ENCODE results near the gene ADAM11. TPM values are rescaled to one million over a fixed set of nuclear protein-coding genes. Genes with fewer than 3 reads are reported as not detected.

The ADAM11 gene
- total RNA-seq, 2 donors from 2014 or later, result 1.9 to 3.5 TPM

DNA sequence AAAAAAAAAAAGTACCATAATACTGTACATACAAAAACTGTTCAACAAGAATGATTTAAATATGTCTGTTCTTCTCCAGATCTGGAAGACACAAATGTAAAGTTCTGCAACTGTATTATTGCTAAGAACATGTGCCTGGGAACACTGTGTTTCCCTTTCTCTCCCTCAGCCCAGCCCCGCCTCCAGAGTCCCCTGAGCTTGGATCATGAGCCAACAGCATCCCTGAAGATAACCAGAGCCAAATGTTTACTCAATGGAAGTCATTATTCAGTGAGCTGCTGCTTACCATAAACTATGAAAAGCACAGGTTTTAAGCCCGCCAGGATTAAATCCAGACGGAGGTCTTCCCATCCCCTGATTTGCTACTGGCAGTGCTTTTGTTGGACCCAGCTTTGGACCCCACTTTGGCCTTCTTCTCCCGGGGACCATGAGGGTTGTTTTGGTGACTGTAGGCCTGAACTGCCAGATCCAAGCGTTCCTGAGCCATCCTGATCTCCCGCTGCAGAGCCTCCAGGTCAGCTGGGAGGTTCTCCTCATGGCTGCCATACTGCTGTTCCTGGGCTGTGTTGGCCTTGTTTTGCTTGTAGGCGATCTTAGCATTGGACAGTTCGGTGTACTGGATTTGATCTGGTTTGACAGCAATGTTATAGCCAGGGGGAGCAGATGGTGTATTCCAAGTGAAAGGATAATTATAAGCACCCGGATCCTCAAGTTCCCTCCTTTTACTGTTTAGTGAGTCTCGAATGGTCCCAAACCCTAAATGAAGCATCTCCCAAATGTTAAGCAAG lies 45.7 kb downstream of the ADAM11 start:
- no peaks in the 10 kb centered on the region for H3K9me3 Mint-ChIP-seq
- no peaks in the 10 kb centered on the region for H3K9me3 ChIP-seq (ENCODE audit: control insufficient read depth, low read length)
- peaks cover 66% of the 10 kb centered on the region for H3K36me3 Mint-ChIP-seq (ENCODE audit: low read depth)
- no peak overlapping the region for H3K27ac Mint-ChIP-seq
- H3K4me1 ChIP-seq (ENCODE audit: control insufficient read depth, insufficient read depth, low read length), result no peaks in the 10 kb centered on the region
- WGBS, 2 experiments (ENCODE audit: insufficient coverage in 1 of 2, insufficient read length in 1 of 2), result 95 to 96% methylated on average over 7 to 10 of the region's 10 CpGs
- no peak overlapping the region for H3K9ac ChIP-seq (ENCODE audit: extremely low read depth, low read length, poor library complexity, severe bottlenecking)
- H3K36me3 ChIP-seq (ENCODE audit: control insufficient read depth, insufficient read depth, low read length), result peaks cover 71% of the 10 kb centered on the region
- no peak overlapping the region for H3K4me3 Mint-ChIP-seq
- TF ChIP-seq, protein P1, sequence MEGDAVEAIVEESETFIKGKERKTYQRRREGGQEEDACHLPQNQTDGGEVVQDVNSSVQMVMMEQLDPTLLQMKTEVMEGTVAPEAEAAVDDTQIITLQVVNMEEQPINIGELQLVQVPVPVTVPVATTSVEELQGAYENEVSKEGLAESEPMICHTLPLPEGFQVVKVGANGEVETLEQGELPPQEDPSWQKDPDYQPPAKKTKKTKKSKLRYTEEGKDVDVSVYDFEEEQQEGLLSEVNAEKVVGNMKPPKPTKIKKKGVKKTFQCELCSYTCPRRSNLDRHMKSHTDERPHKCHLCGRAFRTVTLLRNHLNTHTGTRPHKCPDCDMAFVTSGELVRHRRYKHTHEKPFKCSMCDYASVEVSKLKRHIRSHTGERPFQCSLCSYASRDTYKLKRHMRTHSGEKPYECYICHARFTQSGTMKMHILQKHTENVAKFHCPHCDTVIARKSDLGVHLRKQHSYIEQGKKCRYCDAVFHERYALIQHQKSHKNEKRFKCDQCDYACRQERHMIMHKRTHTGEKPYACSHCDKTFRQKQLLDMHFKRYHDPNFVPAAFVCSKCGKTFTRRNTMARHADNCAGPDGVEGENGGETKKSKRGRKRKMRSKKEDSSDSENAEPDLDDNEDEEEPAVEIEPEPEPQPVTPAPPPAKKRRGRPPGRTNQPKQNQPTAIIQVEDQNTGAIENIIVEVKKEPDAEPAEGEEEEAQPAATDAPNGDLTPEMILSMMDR (conservative IDR thresholded peaks at IDR 0.05), result no peak
- H3K27ac ChIP-seq (ENCODE audit: low read depth, low read length), result no peak overlapping the region
- no peaks in the 10 kb centered on the region for H3K27me3 ChIP-seq (ENCODE audit: control insufficient read depth, insufficient read depth, low read length, poor library complexity, severe bottlenecking)
- H3K4me3 ChIP-seq (ENCODE audit: low read length), result no peak overlapping the region
- no peak for DNase-seq
- peaks cover 2% of the 10 kb centered on the region for H3K4me1 Mint-ChIP-seq
- no peaks in the 10 kb centered on the region for H3K27me3 Mint-ChIP-seq (ENCODE audit: insufficient read depth)

DNA sequence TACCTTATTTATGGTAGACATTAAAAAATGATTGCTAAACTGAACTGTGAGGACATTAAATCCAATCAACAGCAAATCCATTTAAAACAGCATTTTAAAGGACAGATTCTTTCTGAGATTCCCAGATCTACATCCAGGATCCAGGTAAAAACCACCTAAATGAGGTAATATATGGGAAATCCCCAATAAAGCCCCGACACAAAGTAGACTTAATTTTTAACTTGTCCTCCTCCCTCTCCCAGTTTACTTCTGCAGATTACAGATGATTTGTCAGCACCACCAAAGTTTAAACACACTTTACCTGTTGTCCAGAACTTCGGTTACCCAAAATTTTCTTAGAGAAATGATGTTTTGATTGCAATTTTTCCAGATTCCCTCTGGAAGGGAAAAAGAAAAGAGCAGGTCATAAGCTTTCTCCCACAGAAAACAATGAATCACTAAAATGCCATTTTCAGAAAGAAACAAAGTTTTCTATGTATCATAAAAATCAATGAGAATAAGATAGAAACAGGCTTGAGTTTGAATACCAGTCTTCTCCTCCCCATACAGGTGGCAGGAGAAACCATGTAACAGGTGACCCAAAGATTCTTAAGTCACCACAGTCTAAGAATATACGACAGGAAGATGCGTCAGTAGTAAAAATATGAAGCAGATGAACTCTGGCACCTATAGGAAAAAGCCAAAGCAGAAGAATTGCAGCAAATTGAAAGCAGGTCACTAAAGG lies 48.5 kb downstream of the ADAM11 start:
- no peaks in the 10 kb centered on the region for H3K9me3 Mint-ChIP-seq
- WGBS, 2 experiments (ENCODE audit: insufficient coverage in 1 of 2, insufficient read length in 1 of 2), result 92 to 94% methylated on average over 3 to 4 of the region's 4 CpGs

DNA sequence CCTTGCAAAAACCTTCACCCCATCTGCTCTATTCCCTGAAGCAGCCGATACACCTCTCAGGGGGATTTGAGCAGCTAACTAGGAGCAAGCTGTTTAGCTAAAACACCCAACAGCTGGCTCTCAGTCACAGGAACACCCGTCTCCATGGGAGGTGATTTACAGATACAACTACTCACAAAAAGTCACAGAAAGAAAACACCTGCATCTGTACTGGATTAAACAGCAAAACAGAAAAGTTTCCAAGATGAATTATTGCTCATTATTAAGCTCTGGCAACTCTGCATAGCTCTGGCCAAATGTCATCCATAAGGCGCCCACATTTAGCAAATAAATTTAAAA lies 49.0 kb downstream of the ADAM11 start:
- no peak overlapping the region for H3K27ac Mint-ChIP-seq
- Histone ChIP-seq H3K27ac (ENCODE audit: low read depth, low read length) (no peak overlapping the region), H3K9ac (ENCODE audit: extremely low read depth, low read length, poor library complexity, severe bottlenecking) (no peak overlapping the region), H3K4me3 (ENCODE audit: low read length) (no peak overlapping the region), H3K9me3 (ENCODE audit: control insufficient read depth, low read length) (no peaks in the 10 kb centered on the region), H3K36me3 (ENCODE audit: control insufficient read depth, insufficient read depth, low read length) (peaks cover 43% of the 10 kb centered on the region), H3K27me3 (ENCODE audit: control insufficient read depth, insufficient read depth, low read length, poor library complexity, severe bottlenecking) (no peaks in the 10 kb centered on the region), H3K4me1 (ENCODE audit: control insufficient read depth, insufficient read depth, low read length) (no peaks in the 10 kb centered on the region)
- TF ChIP-seq, protein P1 (conservative IDR thresholded peaks at IDR 0.05), result no peak
- no peaks in the 10 kb centered on the region for H3K27me3 Mint-ChIP-seq (ENCODE audit: insufficient read depth)
- H3K9me3 Mint-ChIP-seq, result no peaks in the 10 kb centered on the region
- H3K4me3 Mint-ChIP-seq, result no peak overlapping the region
- no peak for DNase-seq
- H3K4me1 Mint-ChIP-seq, result peaks cover 2% of the 10 kb centered on the region
- peaks cover 43% of the 10 kb centered on the region for H3K36me3 Mint-ChIP-seq (ENCODE audit: low read depth)
- WGBS, 2 experiments (ENCODE audit: insufficient coverage in 1 of 2, insufficient read length in 1 of 2), result 89 to 100% methylated on average over 1 to 3 of the region's 3 CpGs

More for the DNA sequence above, 48.5 kb downstream of the ADAM11 start:
- H3K27me3 Mint-ChIP-seq (ENCODE audit: insufficient read depth), result no peaks in the 10 kb centered on the region
- no peak overlapping the region for H3K27ac ChIP-seq (ENCODE audit: low read depth, low read length)
- H3K36me3 ChIP-seq (ENCODE audit: control insufficient read depth, insufficient read depth, low read length), result peaks cover 49% of the 10 kb centered on the region
- no peak overlapping the region for H3K27ac Mint-ChIP-seq
- DNase-seq, result no peak
- peaks cover 45% of the 10 kb centered on the region for H3K36me3 Mint-ChIP-seq (ENCODE audit: low read depth)
- peaks cover 2% of the 10 kb centered on the region for H3K4me1 Mint-ChIP-seq
- no peaks in the 10 kb centered on the region for H3K9me3 ChIP-seq (ENCODE audit: control insufficient read depth, low read length)
- no peak overlapping the region for H3K4me3 ChIP-seq (ENCODE audit: low read length)
- no peaks in the 10 kb centered on the region for H3K27me3 ChIP-seq (ENCODE audit: control insufficient read depth, insufficient read depth, low read length, poor library complexity, severe bottlenecking)
- H3K4me3 Mint-ChIP-seq, result no peak overlapping the region
- H3K4me1 ChIP-seq (ENCODE audit: control insufficient read depth, insufficient read depth, low read length), result no peaks in the 10 kb centered on the region
- H3K9ac ChIP-seq (ENCODE audit: extremely low read depth, low read length, poor library complexity, severe bottlenecking), result no peak overlapping the region
- TF ChIP-seq, protein P1 (conservative IDR thresholded peaks at IDR 0.05), result no peak
